ENCODE results near the gene INIP.
"Not testable (repeated sequence)": the region's sequence is repeated elsewhere in the genome, so short reads cannot be mapped to it uniquely, and the experiment has no call there.

INIP gene

GRCh38 chr9:112680731-112681402 lies 37.0 kb downstream of the INIP start:
- TF ChIP-seq CTCF (IDR thresholded peaks at IDR 0.05; ENCODE audit: low read depth, low read length) = no peak
- H3K4me3 ChIP-seq (replicated peaks in 1 of 2; ENCODE audit: low read depth in 2 of 2, low read length in 2 of 2) = no peak overlapping the region
- no peak for DNase-seq (ENCODE audit: low read depth in 2 of 2)

- DNase-seq (ENCODE audit: low read depth in 2 of 2) = no peak
- no peak overlapping the region for H3K4me3 ChIP-seq (replicated peaks in 1 of 2; ENCODE audit: low read depth in 2 of 2, low read length in 2 of 2)
- TF ChIP-seq CTCF (IDR thresholded peaks at IDR 0.05; ENCODE audit: low read depth, low read length) = no peak
These were observed 40.9 kb downstream of the INIP start for GRCh38 chr9:112677040-112677439.

GRCh38 chr9:112673221-112673620 lies 44.7 kb downstream of the INIP start:
- H3K4me3 ChIP-seq (replicated peaks in 1 of 2; ENCODE audit: low read depth in 2 of 2, low read length in 2 of 2); DNase-seq (ENCODE audit: low read depth in 2 of 2): not testable (repeated sequence)

GRCh38 chr9:112670991-112671625 lies 46.8 kb downstream of the INIP start:
- DNase-seq (ENCODE audit: low read depth in 2 of 2) = no peak
- no peak for TF ChIP-seq CTCF (IDR thresholded peaks at IDR 0.05; ENCODE audit: low read depth, low read length)

GRCh38 chr9:112669326-112669725 lies 48.6 kb downstream of the INIP start:
- no peak for DNase-seq (ENCODE audit: low read depth in 2 of 2)
- no peak overlapping the region for H3K4me3 ChIP-seq (replicated peaks in 1 of 2; ENCODE audit: low read depth in 2 of 2, low read length in 2 of 2)
- TF ChIP-seq CTCF (IDR thresholded peaks at IDR 0.05; ENCODE audit: low read depth, low read length) = no peak

More at GRCh38 chr9:112670991-112671625, 46.8 kb downstream of the INIP start:
- no peak overlapping the region for H3K4me3 ChIP-seq (replicated peaks in 1 of 2; ENCODE audit: low read depth in 2 of 2, low read length in 2 of 2)

GRCh38 chr9:112665347-112665746 lies 52.6 kb downstream of the INIP start:
- no peak overlapping the region for H3K4me3 ChIP-seq (replicated peaks in 1 of 2; ENCODE audit: low read depth in 2 of 2, low read length in 2 of 2)
- peak; percentile 22 for TF ChIP-seq CTCF (IDR thresholded peaks at IDR 0.05; ENCODE audit: low read depth, low read length)
- DNase-seq (ENCODE audit: low read depth in 2 of 2) = peak; percentile 20 to 48

GRCh38 chr9:112664531-112664930 lies 53.4 kb downstream of the INIP start:
- peak in 1 of 2 donors; percentile 3 for DNase-seq (ENCODE audit: low read depth in 2 of 2)
- no peak overlapping the region for H3K4me3 ChIP-seq (replicated peaks in 1 of 2; ENCODE audit: low read depth in 2 of 2, low read length in 2 of 2)
- TF ChIP-seq CTCF (IDR thresholded peaks at IDR 0.05; ENCODE audit: low read depth, low read length) = no peak
